ENCODE results near the gene FNDC3A.

DNA sequence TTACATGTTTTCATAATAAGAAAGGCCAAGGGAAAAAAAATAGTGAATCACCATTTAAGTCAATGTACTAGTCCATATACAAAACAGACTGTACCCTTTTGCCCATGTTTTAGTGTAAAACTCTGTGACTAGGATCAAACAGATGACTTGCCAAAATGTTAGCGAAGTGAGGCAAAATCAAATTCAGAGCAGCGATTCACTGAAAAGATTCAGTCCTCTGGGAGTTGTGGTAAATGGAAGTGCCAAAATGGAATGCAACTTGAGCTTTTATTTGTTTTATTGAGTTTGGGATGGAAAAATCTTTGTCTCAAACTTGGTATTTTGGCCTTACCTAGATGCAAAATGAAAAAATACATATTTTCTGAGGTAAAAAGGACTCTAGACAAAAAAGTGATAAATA is 281.1 kb downstream of the FNDC3A start:
- TF ChIP-seq CTCF (IDR thresholded peaks at IDR 0.05) = no peak
- TF ChIP-seq POLR2A (IDR thresholded peaks at IDR 0.05; ENCODE audit: low read depth) = no peak
- no peak for TF ChIP-seq POLR2AphosphoS5 (IDR thresholded peaks at IDR 0.05)
- TF ChIP-seq EP300 (IDR thresholded peaks at IDR 0.05) = no peak

Measured in esophagus muscularis mucosa (tissue), 4 donors.